ENCODE results near the gene BRIP1. TPM values are rescaled to one million over a fixed set of nuclear protein-coding genes. Genes with fewer than 3 reads are reported as not detected.

The BRIP1 gene
- total and polyA plus RNA-seq, 9 of the 15 experiments (the other 6 are each of a cell fraction or from before 2014, with no cell fraction given) = 2.4 to 17.5 (median 11.2) TPM

DNA sequence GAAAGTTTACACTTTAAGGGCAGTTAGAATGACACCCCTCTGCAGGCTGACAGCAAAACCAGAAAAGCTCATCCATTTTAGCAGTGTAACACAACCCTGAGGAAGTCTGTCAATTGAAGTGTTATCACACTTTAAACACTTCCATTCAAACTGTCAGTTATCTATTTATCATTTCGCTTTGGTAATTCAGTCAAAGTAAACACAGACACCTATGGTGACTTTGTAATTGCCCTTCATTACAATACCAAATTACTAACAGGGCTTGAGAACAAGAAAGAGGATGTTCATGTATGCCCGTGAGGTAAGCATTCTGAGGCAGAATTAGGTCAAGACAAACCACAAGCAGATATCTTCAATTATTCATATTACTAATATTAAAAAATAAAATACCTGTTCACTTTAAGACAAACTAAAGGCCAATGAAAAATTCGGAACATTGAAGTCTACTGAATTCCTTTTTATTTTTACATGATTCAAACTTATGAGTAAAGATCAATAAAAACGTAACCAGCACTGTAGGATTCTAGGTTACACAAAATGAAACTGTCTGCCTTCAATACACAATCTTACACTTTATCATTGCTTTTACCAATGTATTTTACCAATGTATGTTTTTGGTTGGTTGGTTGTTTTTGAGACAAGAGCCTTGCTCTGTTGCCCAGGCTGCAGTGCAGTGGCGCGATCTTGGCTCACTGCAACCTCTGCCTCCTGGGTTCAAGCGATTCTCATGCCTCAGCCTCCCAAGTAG is 57.1 kb downstream of the BRIP1 start:
- Histone ChIP-seq H3K9me1 (ENCODE audit: control insufficient read depth, insufficient read depth, low read length) (no peaks in the 10 kb centered on the region), H3K4me3 (no peak overlapping the region), H4K20me1 (replicated peaks; ENCODE audit: control insufficient read depth, insufficient read depth, low read length) (no peaks in the 10 kb centered on the region), H3K9ac (ENCODE audit: insufficient read depth in 1 of 2, low read depth in 2 of 2, low read length in 2 of 2) (no peak overlapping the region), H3K36me3 (ENCODE audit: control insufficient read depth, insufficient read depth, low read length) (peaks cover 11% of the 10 kb centered on the region; the same call in 1 of the 3 replicates), H3K79me2 (ENCODE audit: control insufficient read depth, insufficient read depth, low read length) (no peaks in the 10 kb centered on the region), H2AFZ (ENCODE audit: low read depth, low read length) (no peak overlapping the region), H3K4me1 (replicated peaks in 1 of 2; ENCODE audit: control insufficient read depth in 2 of 2, insufficient read depth in 2 of 2, low read length in 2 of 2) (peaks cover 0 to 10% of the 10 kb centered on the region in 2 experiments; a peak in 2 of 5 replicates), H3K4me2 (ENCODE audit: insufficient read depth, low read length) (no peak overlapping the region), H3K27me3 (ENCODE audit: control insufficient read depth in 2 of 2, insufficient read depth in 2 of 2, low read length in 2 of 2) (no peaks in the 10 kb centered on the region), H3K9me3 (replicated peaks; ENCODE audit: control insufficient read depth, insufficient read depth, low read depth, low read length) (no peaks in the 10 kb centered on the region), H3K27ac (ENCODE audit: extremely low read depth, low read depth, low read length) (peak overlapping the region; percentile 4; the same call in 1 of the 3 replicates)
- TF ChIP-seq RCOR1 (IDR thresholded peaks at IDR 0.05; ENCODE audit: borderline replicate concordance in 1 of 2, low read depth in 2 of 2, low read length in 2 of 2) = no peak
- TF ChIP-seq, protein P1, sequence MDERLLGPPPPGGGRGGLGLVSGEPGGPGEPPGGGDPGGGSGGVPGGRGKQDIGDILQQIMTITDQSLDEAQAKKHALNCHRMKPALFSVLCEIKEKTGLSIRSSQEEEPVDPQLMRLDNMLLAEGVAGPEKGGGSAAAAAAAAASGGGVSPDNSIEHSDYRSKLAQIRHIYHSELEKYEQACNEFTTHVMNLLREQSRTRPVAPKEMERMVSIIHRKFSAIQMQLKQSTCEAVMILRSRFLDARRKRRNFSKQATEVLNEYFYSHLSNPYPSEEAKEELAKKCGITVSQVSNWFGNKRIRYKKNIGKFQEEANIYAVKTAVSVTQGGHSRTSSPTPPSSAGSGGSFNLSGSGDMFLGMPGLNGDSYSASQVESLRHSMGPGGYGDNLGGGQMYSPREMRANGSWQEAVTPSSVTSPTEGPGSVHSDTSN (CRISPR knock-in tag; IDR thresholded peaks at IDR 0.05; ENCODE audit: low read depth) = no peak
- TF ChIP-seq, protein P1 (tag; conservative IDR thresholded peaks at IDR 0.05; ENCODE audit: low read depth) = 0 out of 2 replicates have a peak, but pooled peaks have one; percentile 35
- no peak for TF ChIP-seq ARID1B (IDR thresholded peaks at IDR 0.05)
- TF ChIP-seq FOXA3 (CRISPR knock-in tag; conservative IDR thresholded peaks at IDR 0.05 in 1 of 2, IDR thresholded peaks at IDR 0.05 in 1 of 2) = peak in 1 of 2 experiments; percentile 31; a peak in 1 of 4 replicates
- TF ChIP-seq, protein P2, sequence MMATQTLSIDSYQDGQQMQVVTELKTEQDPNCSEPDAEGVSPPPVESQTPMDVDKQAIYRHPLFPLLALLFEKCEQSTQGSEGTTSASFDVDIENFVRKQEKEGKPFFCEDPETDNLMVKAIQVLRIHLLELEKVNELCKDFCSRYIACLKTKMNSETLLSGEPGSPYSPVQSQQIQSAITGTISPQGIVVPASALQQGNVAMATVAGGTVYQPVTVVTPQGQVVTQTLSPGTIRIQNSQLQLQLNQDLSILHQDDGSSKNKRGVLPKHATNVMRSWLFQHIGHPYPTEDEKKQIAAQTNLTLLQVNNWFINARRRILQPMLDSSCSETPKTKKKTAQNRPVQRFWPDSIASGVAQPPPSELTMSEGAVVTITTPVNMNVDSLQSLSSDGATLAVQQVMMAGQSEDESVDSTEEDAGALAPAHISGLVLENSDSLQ (IDR thresholded peaks at IDR 0.05) = peak; percentile 52
- peak; percentile 44; the same call in 1 of the 2 replicates for TF ChIP-seq SOX6 (IDR thresholded peaks at IDR 0.05)
- TF ChIP-seq, protein P3, sequence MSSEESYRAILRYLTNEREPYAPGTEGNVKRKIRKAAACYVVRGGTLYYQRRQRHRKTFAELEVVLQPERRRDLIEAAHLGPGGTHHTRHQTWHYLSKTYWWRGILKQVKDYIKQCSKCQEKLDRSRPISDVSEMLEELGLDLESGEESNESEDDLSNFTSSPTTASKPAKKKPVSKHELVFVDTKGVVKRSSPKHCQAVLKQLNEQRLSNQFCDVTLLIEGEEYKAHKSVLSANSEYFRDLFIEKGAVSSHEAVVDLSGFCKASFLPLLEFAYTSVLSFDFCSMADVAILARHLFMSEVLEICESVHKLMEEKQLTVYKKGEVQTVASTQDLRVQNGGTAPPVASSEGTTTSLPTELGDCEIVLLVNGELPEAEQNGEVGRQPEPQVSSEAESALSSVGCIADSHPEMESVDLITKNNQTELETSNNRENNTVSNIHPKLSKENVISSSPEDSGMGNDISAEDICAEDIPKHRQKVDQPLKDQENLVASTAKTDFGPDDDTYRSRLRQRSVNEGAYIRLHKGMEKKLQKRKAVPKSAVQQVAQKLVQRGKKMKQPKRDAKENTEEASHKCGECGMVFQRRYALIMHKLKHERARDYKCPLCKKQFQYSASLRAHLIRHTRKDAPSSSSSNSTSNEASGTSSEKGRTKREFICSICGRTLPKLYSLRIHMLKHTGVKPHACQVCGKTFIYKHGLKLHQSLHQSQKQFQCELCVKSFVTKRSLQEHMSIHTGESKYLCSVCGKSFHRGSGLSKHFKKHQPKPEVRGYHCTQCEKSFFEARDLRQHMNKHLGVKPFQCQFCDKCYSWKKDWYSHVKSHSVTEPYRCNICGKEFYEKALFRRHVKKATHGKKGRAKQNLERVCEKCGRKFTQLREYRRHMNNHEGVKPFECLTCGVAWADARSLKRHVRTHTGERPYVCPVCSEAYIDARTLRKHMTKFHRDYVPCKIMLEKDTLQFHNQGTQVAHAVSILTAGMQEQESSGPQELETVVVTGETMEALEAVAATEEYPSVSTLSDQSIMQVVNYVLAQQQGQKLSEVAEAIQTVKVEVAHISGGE (CRISPR knock-in tag; IDR thresholded peaks at IDR 0.05) = peak in 1 of 3 experiments; percentile 93; a peak in 2 of 6 replicates
- TF ChIP-seq MEIS2 (IDR thresholded peaks at IDR 0.05; ENCODE audit: partially characterized antibody) = peak; percentile 77
- ATAC-seq = peak; percentile 46; the same call in 2 of the 3 replicates
- DNase-seq (ENCODE audit: extremely low read depth in 1 of 4, low spot score in 3 of 4) = no peak
- CTCF ChIA-PET (ENCODE audit: low intra/inter-chr PET ratio) = no interaction called here
- POLR2A ChIA-PET = interaction anchor here (1.4 to 1.5 kb wide), 2 partner anchors 9 to 100 kb away, joined by 3 to 4 read pairs; no protein-coding TSS in a partner anchor
- BruUV-seq (replicated peaks) = no TSS peak
- intact Hi-C loops (cut with micrococcal nuclease) = no loop called here
- in situ Hi-C loops (cut with MboI) = no loop called here
- FAIRE-seq = peak; percentile 62
- WGBS (ENCODE audit: insufficient coverage, low coverage, missing lambda C conversion rate) = 71% methylated on average over 7 of the region's 7 CpGs
